Ovary (tissue), 9 donors: Measurements from ENCODE around the gene MED13. TPM values are rescaled to one million over a fixed set of nuclear protein-coding genes. Genes with fewer than 3 reads are reported as not detected.

Experiments used
- DNase-seq, 5 donors: peaks; one replicate each; pipeline ENCODE4 v3.0.0-alpha.2; 2019 to 2020
- H3K27ac ChIP-seq, 2 donors: fragments of 200-600 bp; one replicate each; pipeline versions ENCODE4 v1.5.1 to v1.8.0; 2019 to 2022
- H3K27me3 ChIP-seq: fragments of 200-600 bp; one replicate; pipeline ENCODE4 v1.8.0; 2022
- H3K36me3 ChIP-seq: fragments of 200-600 bp; sonication (generic); one replicate; pipeline ENCODE4 v1.5.1; 2019
- H3K4me1 ChIP-seq: one replicate; pipeline ENCODE4 v1.8.1; 2013; ENCODE audit warnings: mild to moderate bottlenecking, moderate library complexity; ENCODE audit not compliant: insufficient read depth
- H3K4me3 ChIP-seq: fragments of 200-600 bp; sonication (generic); one replicate; pipeline ENCODE4 v1.5.1; 2017
- H3K9me3 ChIP-seq, 2 donors: fragments of 200-600 bp in 1 of 2; sonication (generic) in 1 of 2; one replicate each; pipeline versions ENCODE4 v1.5.1 to v1.8.1; 2013 to 2019; ENCODE audit warnings: mild to moderate bottlenecking in 1 of 2, moderate library complexity in 1 of 2
- CTCF ChIP-seq, 3 donors: fragments of 450-650 bp in 2 of 3; fragments of 200-600 bp in 1 of 3; IDR thresholded peaks; one replicate each; pipeline versions ENCODE4 v1.5.1 to v1.8.0; 2016 to 2022; ENCODE audit warnings: antibody characterized with exemption in 3 of 3, mild to moderate bottlenecking in 1 of 3
- EP300 ChIP-seq: sonication (generic); formaldehyde crosslinking; IDR thresholded peaks from one replicate; pipeline ENCODE4 v1.6.1; 2017; ENCODE audit warnings: antibody characterized with exemption
- POLR2A ChIP-seq: fragments of 450-650 bp; IDR thresholded peaks from one replicate; pipeline ENCODE4 v1.6.1; 2017; ENCODE audit warnings: antibody characterized with exemption, mild to moderate bottlenecking, moderate library complexity
- WGBS, 3 donors: extraction: QIAGEN DNeasy Blood & Tissue Kit in 1 of 3; methylation state at CpG; one replicate each; pipeline versions ENCODE4 v1.1.5 to v1.1.7; 2013 to 2017; 5-methylcytosine and 5-hydroxymethylcytosine counted together
- intact Hi-C, 4 donors: fragments of 100-400 bp; cut with DNase I; formaldehyde crosslinking; loops; one replicate each; pipeline versions ENCODE4 v1.11.0 to v1.15.1; 2022 to 2023
- polyA plus RNA-seq, 2 donors: library from polyadenylated mRNA; stranded (reverse); fragments of 200-250 nt in 1 of 2; fragments of 350-450 nt in 1 of 2; fragmentation: Illumina TruSeq in 1 of 2; extraction: RNeasy Lipid Tissue Mini Kit (QIAGEN cat#74804) in 1 of 2; gene quantifications; one replicate each; pipeline ENCODE4 v1.2.3, GENCODE V29; 2013 to 2014
- total RNA-seq, 7 donors: library from RNA; depleted of rRNA in 2 of 7; stranded (reverse); fragments of >200 nt in 2 of 7; fragmentation: NEBNext Ultra II Directional in 3 of 7; extraction: Animal tissue kit (Norgen Biotek cat#: 25700) in 3 of 7; gene quantifications; one replicate each; pipeline versions ENCODE4 v1.1.0 to v1.2.4, GENCODE V29; 2016 to 2023
- donor health status: DM: no; HTN: no; CAD: no; lungs with moderate emphysema.
- donor health status: DM: no; HTN: no; CAD: no.
- donor health status: Bipolar disorder and iron deficiency.
- donor health status: DM: yes; HTN: yes; CAD: no.
- donor health status: DM: no; HTN: no; CAD: no.
- donor health status: DM: yes; HTN: yes; CAD: no.

The MED13 gene
- total and polyA plus RNA-seq, 9 donors: 10.4 to 85.1 (median 55.8) TPM

- TF ChIP-seq CTCF (IDR thresholded peaks at IDR 0.05) (no peak), EP300 (no peak), POLR2A (no peak)
- H3K4me1 ChIP-seq: no peaks in the 10 kb centered on the region
- H3K27me3 ChIP-seq: no peaks in the 10 kb centered on the region
- H3K9me3 ChIP-seq: no peaks in the 10 kb centered on the region
- 77 to 83% (median 77%) methylated on average over 3 of the region's 3 CpGs for WGBS, 3 donors
- H3K36me3 ChIP-seq: no peaks in the 10 kb centered on the region
- intact Hi-C loops: no loop called here
- no peak overlapping the region for H3K4me3 ChIP-seq
- H3K27ac ChIP-seq: no peak overlapping the region
- no peak for DNase-seq
Observed at GRCh38 chr17:62110923-62111484, 45.9 kb upstream of the MED13 start.

- Histone ChIP-seq H3K4me3 (no peak overlapping the region), H3K9me3 (no peaks in the 10 kb centered on the region), H3K27ac (no peak overlapping the region), H3K4me1 (no peaks in the 10 kb centered on the region), H3K36me3 (no peaks in the 10 kb centered on the region), H3K27me3 (no peaks in the 10 kb centered on the region)
- TF ChIP-seq POLR2A (no peak), CTCF (IDR thresholded peaks at IDR 0.05) (no peak), EP300 (no peak)
- no peak for DNase-seq
- 81 to 89% (median 86%) methylated on average over 4 of the region's 4 CpGs for WGBS, 3 donors
- intact Hi-C loops: no loop called here
Observed at GRCh38 chr17:62109924-62110323, 44.8 kb upstream of the MED13 start.

GRCh38 chr17:62109378-62109902 is 44.4 kb upstream of the MED13 start:
- DNase-seq: peak in 1 of 5 donors; percentile 33
- Histone ChIP-seq H3K36me3 (no peaks in the 10 kb centered on the region), H3K4me3 (no peak overlapping the region), H3K27ac (no peak overlapping the region), H3K27me3 (no peaks in the 10 kb centered on the region), H3K9me3 (no peaks in the 10 kb centered on the region), H3K4me1 (no peaks in the 10 kb centered on the region)
- 19 to 28% (median 19%) methylated on average over 2 of the region's 2 CpGs for WGBS, 3 donors
- TF ChIP-seq CTCF (IDR thresholded peaks at IDR 0.05): no peak
- intact Hi-C loops: no loop called here

GRCh38 chr17:62105861-62106260 is 40.8 kb upstream of the MED13 start:
- intact Hi-C loops: no loop called here
- TF ChIP-seq POLR2A: no peak
- TF ChIP-seq CTCF (IDR thresholded peaks at IDR 0.05): no peak

More at GRCh38 chr17:62105861-62106260, 40.8 kb upstream of the MED13 start:
- Histone ChIP-seq H3K27me3 (no peaks in the 10 kb centered on the region), H3K27ac (no peak overlapping the region), H3K4me3 (no peak overlapping the region), H3K36me3 (no peaks in the 10 kb centered on the region), H3K9me3 (no peaks in the 10 kb centered on the region), H3K4me1 (no peaks in the 10 kb centered on the region)
- WGBS, 3 donors: 91 to 100% (median 97%) methylated on average over 1 of the region's 1 CpG
- no peak for DNase-seq
